Anterior cingulate cortex (tissue), 58 donors: ENCODE data around the gene DLST.

Experiments
- DNase-seq, 58 donors: peaks; one replicate each; lab custom pipeline; 2025; lab: John Stamatoyannopoulos, UW

The DLST gene

GRCh38 chr14:74951443-74952179 is 69.9 kb downstream of the DLST start:
- no peak for DNase-seq

DNA sequence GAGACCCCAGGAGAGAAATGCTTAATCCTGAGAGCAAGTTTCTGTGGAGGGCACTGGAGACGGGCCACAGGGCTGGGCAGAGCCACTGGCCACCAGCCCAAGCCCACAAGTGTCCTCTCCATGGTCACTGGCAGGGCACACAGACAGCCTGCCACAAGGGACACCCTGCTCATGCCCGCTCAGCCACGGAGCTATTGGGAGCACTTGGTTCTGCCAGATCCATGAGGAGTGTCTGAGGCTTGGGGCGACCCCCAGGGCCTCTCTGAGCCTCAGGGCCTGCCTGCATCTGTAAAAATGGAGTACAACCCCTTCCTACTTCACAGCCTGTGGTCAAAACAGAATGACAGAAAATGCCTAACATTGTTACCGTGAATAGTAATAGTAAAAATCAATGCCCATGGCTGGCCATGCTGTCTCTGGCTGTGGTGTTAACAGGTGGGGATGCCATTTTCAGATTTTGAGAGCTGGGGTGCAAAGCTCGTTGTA is 70.5 kb downstream of the DLST start:
- DNase-seq: no peak

DNA sequence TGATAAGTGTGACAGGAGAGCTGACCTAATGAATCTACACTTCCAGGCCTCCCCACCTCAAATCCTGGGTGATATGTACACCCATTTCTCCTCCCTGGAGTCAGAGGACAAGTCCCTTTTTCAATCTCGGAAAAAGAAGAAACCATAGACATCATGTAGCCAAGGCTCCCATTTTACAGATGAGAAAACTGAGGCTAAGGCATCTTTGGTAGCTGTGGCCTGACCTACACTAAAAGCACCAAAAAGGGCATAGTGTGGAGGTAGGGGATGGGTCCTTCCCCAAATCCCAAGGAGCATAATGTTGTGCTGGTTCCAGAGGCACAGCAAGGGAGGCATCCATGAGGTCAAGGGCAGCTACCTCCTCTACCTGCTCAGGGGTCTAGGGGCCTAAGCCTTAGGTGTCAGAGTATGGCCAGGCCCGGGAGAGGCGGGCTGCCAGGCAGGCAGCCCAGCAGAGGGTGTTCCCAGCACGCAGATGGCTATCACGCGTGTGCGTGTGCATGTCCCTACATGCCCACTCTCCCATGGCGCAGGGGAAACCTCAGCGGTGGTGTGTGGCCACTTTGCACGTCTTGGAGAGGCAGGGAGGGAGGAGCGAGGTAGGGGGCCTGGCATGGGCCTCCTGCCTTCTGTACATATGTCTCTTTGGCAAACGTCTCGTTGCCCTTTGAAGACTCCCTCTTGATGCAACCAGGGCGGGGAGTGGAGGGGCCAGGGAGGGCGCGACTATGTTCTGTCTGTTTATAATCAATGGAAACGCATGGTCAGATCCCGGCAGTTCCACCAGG is 71.2 kb downstream of the DLST start:
- DNase-seq: no peak
